CD4-positive, alpha-beta T cell treated with Interleukin-6 at 100 ng/mL for 8 hours (primary cell): ENCODE data around the gene STPG4.
"Not testable (repeated sequence)": the region's sequence is repeated elsewhere in the genome, so short reads cannot be mapped to it uniquely, and the experiment has no call there.

Experiments used
- DNase-seq: peaks from one replicate; pipeline ENCODE4 v3.0.0-alpha.2; 2020; ENCODE audit warnings: mixed read lengths, low spot score

Gene STPG4

GRCh38 chr2:47172922-47173695 is 18.0 kb upstream of the STPG4 start:
- no peak for DNase-seq

- DNase-seq, result no peak
Measured at GRCh38 chr2:47172156-47172921, 17.2 kb upstream of the STPG4 start.

DNA sequence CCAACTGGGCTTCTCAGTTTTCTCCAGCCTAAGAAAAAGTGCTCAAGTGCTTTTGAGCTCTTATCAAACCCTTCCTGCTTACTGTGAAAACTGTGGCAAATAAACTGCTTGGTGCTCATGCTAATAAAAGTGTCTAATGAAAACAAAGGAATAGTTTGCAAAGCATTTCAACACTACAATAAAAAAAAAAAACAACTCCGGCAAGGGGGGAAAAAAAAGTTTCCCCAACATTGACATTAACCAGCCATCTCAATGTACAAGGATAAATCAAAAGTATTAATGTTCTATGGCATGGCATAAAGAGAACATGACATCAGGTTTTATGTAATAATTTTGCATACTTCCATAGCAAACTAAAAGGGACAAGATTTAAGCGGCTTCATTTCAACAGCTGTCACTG is 14.7 kb upstream of the STPG4 start:
- no peak for DNase-seq

DNA sequence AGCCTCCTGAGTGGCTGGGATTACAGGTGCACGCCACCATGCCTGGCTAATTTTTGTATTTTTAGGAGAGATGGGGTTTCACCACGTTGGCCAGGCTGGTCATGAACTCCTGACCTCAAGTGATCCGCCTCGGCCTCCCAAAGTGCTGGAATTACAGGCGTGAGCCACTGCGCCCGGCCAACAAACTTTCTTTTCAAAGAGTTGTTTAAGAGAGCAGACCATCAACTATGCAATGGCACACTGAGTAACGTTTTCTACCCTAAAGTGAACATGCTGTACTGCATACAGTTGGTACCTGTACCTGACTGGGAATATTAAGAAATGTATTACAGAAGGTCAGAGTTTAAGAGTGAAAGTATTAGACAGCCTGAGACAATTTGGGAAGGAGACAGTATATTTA is 13.8 kb upstream of the STPG4 start:
- DNase-seq, result not testable (repeated sequence)

DNA sequence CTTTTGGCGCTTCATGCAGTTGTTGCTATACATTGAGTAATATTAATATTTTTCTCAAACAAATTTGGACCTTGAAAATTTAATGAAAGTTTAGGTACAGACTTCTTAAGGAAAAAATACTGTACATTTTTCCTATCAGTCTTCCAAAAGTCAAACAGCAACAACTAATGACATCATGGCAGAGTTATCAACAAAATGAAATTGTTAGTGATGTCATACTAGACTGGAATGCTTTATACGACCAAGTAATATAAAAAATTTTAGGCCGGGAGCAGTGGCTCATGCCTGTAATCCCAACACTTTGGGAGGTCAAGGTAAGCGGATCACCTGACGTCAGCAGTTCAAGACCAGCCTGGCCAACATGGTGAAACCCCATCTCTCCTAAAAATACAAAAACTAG is 12.0 kb upstream of the STPG4 start:
- DNase-seq, result no peak

GRCh38 chr2:47165001-47165555 is 10.0 kb upstream of the STPG4 start:
- DNase-seq, result no peak

GRCh38 chr2:47162780-47163179 is 7.7 kb upstream of the STPG4 start:
- no peak for DNase-seq

DNA sequence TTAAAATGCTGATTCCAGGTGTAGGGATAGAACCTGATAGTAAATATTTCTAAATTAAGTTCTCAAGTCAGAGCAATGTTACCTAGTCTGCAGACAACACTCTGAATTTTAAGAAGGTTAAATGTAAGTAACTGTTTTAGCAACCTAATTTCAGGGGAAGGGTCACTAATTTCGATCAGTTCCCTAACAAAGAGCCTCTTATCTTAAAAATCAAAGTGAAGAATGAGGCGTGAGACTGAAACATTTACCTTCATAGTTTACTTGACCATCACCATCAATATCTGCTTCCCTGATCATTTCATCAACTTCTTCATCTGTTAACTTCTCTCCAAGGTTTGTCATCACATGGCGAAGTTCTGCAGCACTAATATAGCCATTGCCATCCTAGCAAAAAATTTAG is 6.4 kb upstream of the STPG4 start:
- DNase-seq, result no peak

DNA sequence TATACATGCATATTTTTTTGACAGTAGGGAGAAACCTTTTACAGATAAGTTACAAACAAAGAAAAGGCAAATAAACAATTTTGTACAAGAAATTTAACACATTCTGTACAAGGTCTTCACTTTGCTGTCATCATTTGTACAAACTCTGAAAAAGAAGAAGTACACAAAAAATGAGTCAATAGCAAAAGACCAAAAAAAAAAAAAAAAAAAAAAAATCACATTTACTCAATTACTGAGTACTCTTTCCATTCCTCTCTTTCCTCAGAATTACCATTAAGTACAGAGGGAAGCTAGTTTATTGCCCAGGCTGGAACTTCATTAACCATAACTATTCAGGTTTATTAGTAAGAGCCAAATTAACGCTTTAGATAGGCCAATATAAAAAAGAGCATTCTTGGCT is 5.6 kb upstream of the STPG4 start:
- no peak for DNase-seq

DNA sequence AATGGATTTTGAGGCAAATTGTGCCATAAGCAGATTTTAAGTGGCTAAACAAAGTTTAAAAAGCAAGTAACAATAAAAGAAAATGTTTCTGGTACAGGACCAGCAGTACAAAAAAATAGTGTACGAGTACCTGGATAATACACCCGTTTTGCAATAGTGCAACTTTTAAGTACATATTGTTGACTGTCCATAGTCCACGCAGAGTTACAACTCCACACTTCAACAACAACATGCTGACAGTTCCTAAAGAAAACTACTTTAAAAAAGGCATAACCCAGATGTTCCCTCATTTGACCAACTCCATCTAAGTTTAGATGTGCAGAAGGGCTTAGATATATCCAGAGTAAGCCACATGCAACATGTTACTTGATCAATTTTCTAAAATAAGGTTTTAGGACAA is 5.1 kb upstream of the STPG4 start:
- DNase-seq, result no peak

GRCh38 chr2:47159627-47160026 is 4.5 kb upstream of the STPG4 start:
- no peak for DNase-seq

- DNase-seq, result no peak
Measured at GRCh38 chr2:47158576-47158975, 3.5 kb upstream of the STPG4 start.

- DNase-seq, result no peak
Measured at GRCh38 chr2:47152803-47153202, 2.3 kb downstream of the STPG4 start.

DNA sequence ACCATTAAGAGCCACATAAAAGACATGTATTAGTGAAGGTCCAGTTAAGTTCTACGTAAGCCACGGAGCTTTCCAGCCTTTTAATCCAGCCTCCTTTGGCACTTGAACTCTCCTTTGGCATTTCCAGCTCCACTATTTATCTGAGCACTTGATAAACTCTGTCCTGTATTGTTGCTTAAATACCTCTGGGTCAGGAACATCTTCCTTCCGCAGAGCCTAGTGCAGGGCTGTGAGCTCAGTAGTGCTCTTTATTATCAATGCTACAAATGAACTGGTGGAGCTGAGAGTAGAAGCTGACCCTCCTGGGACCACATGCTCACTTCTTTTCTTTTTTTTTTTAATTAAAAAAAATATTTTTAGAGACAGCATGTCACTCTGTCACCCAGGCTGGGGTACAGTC is 4.9 kb downstream of the STPG4 start:
- DNase-seq, result no peak

GRCh38 chr2:47147021-47147420 is 8.1 kb downstream of the STPG4 start:
- no peak for DNase-seq

- no peak for DNase-seq
Measured at GRCh38 chr2:47145466-47145865, 9.6 kb downstream of the STPG4 start.

DNA sequence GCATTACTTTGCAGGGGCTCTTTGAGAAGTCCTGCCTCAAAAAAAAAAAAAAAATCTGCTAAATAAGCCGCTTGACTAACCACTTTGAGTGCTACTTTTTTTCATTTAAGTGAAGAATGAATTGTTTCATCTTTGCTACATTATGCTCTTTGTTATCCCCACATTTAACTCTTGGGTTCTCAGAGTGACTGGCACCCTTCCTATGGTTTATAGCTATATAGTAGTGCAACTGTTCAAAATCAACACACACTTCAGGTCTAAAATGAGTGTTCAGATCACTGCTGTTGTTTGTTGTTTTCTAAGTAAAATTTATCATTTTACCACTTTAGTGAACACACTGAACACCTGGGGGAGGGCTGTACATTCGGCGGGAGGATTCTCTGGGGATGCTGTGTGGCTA is 13.6 kb downstream of the STPG4 start:
- no peak for DNase-seq

DNA sequence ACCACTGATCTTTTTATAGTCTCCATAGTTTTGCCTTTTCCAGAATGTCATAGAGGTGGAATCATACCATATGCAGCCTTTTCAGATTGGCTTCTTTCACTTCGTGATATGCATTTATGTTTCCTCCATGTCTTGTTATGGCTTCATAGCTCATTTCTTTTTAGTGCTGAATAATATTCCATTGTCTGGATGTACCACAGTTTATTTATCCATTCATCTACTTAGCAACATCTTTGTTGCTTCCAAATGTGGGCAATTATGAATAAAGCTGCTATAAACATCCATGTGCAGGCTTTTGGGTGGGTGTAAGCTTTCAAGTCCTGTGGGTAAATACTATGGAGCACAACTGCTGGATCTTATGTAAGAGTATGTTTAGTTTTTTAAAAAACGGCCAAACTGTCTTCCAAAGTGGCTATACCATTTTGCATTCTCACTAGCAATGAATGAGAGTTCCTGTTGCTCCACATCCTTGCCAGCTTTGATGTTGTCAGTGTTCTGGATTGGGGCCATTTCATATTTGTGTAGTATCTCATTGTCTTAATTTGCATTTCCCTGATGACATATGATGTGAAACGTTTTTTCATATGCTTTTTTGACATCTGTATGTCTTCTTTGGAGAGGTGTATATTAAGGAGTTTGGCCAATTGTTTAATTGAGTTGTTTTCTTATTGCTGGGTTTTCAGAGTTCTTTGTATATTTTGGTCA is 20.6 kb downstream of the STPG4 start:
- DNase-seq, result no peak

- DNase-seq, result no peak
Measured at GRCh38 chr2:47133046-47133445, 22.1 kb downstream of the STPG4 start.

- DNase-seq, result no peak
Measured at GRCh38 chr2:47129191-47129706, 25.9 kb downstream of the STPG4 start.

DNA sequence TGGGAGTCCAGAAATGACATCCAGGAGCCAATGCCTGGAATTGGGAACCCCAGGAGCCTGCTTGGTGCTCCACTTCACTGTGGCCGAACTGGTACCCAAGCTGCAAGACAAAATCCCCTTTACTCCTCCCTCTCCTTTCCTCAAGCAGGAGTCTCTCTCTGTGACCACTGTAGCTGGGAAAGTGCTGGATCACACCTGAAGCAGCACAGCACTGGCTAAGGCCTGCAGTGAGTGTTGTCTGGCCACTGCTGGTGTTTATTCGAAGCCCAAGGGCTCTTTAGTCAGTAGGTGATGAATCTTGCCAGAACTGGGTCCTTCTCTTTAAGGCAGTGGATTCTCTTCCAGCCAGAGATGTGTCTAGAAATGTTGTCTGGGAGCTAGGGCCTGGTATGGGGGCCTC is 26.4 kb downstream of the STPG4 start:
- no peak for DNase-seq

DNA sequence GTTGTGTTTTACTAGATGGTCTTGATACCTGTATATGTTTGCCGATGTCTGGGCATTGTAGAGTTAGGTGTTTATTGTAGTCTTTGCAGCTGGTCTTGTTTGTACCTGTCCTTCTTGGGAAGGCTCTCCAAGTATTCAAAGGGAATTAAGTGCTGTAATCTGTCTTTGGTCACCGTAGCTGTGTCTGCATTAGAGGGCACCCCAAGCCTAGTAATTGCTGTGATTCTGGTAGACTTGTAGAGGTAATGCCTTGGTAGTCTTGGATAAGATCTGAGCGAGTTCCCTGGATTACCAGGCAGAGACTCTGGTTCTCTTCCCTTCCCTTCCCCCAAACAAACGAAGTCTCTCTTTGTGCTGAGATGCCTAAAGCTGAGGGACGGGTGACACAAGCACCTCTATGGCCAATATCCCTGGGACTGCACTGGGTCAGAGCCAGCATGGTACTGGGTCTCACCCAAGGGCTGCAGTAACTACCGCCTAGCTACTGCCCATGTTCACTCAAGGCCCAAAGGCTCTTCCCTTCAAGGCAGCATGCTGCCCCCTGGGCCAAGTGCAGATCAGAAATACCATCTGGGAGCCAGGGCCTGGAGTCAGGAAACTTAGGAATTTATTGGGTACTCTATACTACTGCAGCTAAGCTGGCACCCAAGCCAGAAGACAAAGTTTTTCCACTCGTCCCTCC is 27.1 kb downstream of the STPG4 start:
- no peak for DNase-seq
